HG03103 (cell line): ENCODE results near the gene DQX1.

Source experiments
- ATAC-seq: cut with Tn5 transposase; IDR thresholded peaks from one replicate; pipeline ENCODE4 v1.9.1; 2021; ENCODE audit warnings: low read depth; ENCODE audit not compliant: unreplicated experiment

Gene DQX1

DNA sequence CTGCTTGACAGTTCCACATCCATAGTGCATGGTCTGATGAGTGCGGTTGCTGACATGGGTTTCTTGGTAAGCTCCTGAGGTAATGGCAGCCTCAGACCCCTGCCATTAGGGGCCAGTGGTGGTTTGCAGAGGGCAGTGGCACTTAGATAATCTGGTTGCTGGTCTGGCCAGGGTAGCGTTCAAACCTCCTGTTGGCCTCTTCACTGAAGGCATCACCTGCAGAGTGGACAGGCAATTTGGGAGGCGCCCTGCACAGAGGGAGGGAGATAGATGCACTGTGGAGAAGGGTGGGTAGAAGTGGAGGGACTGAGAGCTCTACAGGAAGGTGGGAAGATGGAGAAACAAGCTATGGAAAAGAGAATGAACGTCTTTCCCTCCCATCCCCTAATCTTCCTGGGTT is 7.4 kb upstream of the DQX1 start:
- ATAC-seq: no peak

DNA sequence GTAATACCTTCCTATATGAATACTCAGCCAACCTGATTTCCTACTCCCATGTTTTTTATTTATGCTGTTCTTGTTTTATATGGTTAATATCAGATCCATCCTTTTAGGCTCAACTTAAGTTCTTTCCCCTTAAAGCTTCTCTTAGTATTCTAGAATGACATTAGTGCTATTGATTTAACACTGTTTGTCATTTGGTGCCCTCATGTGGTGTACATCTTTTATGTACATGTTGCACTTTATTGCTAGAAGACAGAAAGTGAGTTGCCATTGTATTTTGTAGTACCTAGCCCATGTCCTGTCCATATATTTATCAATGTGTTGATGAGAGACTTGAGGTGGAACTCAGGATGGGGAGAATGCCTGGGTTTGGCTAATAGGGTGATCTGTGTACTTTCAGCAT is 6.2 kb upstream of the DQX1 start:
- ATAC-seq: no peak

DNA sequence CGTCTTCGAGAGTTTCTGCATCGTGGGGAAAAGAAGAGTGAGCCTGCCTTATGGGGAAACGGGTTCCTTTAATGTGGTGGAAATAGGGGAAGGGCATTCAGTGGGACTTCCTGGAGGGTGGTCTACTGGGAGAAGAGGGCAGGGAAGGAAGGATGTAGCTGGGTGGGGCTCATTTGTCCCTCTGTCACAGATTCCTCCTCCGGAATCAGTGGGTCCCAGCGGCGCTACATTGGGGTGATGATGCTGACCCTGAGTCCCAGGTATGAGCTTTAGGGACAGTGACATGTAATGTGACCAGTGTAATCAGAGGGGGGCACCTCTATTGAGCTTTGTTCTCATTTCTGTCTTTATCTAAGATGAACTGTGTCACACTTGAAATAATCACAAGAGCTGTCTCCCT is 5.6 kb upstream of the DQX1 start:
- no peak for ATAC-seq

DNA sequence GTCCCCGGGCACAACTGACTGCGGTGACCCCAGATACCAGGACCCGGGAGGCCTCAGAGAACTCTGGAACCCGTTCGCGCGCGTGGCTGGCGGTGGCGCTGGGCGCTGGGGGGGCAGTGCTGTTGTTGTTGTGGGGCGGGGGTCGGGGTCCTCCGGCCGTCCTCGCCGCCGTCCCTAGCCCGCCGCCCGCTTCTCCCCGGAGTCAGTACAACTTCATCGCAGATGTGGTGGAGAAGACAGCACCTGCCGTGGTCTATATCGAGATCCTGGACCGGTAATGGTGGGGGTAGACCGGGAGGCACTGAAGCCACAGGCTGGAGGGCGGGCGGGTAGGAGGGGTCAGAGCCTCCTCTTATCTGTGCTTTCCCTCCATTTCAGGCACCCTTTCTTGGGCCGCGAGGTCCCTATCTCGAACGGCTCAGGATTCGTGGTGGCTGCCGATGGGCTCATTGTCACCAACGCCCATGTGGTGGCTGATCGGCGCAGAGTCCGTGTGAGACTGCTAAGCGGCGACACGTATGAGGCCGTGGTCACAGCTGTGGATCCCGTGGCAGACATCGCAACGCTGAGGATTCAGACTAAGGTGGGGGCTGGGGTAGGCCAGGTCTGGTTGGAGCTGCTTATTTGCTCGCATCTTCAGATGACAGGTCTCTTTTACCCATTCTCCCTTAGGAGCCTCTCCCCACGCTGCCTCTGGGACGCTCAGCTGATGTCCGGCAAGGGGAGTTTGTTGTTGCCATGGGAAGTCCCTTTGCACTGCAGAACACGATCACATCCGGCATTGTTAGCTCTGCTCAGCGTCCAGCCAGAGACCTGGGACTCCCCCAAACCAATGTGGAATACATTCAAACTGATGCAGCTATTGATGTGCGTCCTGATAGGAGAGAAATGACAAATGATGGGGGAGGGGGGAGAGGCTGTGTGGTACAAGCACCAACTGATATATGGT is 4.5 kb upstream of the DQX1 start:
- no peak for ATAC-seq

DNA sequence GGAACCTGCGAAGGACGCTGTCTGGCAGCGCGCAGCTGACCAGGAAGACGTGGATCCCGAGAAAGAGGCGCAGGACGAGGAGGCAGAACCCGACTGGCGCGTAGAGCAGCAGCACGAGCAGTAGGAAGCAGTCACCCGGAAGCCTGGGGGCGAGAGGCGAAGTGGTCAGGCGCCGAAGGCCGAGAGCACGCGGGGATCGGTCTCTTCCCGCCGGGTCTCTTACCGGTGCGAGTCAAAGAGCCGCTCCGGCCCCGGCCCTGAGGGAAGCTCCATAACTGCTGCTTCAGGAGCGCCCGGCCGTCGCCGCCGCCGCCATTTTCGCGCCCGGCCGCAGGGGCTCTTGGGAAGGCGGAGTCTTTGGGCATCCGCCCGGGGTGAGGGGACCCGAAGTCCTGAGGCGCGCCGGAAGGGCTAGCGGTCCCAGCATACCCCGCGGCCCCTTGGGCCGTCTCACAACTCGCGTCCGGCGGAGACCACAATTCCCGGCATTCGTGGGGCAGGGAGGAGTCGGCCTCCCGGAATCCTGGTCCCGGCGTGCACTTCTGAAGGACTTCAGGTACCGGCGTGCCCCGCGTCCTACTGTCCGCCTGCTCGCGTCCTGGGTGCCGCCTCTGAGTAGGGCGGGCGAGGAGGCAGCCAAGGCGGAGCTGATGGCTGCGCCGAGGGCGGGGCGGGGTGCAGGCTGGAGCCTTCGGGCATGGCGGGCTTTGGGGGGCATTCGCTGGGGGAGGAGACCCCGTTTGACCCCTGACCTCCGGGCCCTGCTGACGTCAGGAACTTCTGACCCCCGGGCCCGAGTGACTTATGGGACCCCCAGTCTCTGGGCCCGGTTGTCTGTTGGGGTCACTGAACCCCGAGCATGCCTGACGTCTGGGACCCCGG is 3.6 kb upstream of the DQX1 start, which contains the start of the genes AUP1 and HTRA2:
TSS of gene AUP1 (minus strand) at position 350 of the 882 bp plus-strand sequence. CDS start at position 273, 77 bp downstream.
TSS of gene HTRA2 (plus strand) at position 577 of the 882 bp plus-strand sequence. CDS start at position 651, 74 bp downstream.
- peak; percentile 70 for ATAC-seq

DNA sequence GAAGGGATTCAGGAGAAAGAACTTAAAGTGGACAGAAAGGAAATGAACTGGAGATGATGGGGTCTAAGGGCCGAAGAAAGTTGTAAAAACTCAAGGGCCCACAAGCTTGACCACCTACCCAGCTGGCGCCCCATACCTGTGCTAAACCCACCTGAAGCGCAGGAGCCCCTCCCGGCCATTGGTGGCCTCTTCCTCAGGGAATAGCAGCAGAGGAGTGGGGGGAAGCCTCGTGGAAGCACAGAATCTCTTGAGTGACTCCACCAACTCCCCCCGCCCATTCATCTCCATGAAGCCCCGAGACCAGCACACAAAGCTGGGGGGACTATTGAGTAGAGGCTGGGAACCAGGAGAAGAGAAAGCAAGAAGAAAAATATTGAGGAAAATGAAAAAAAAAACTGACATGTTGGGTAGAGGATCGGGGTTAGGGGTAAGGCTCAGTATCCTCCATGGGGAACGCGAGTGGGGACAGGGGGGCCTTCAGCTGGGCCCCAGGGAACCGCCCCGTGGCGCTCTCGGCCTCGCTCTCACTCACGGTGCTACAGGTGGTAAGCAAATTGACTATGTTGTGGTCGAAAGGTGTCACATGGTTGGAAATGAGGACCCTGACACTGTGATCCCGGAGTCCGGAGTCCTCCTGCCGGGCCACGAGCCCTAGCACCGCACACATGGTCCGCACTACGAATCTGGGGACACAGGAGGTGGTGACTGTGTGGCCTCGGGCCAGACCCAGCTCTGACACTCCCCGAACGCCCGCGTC is 2.7 kb upstream of the DQX1 start:
- no peak for ATAC-seq

DNA sequence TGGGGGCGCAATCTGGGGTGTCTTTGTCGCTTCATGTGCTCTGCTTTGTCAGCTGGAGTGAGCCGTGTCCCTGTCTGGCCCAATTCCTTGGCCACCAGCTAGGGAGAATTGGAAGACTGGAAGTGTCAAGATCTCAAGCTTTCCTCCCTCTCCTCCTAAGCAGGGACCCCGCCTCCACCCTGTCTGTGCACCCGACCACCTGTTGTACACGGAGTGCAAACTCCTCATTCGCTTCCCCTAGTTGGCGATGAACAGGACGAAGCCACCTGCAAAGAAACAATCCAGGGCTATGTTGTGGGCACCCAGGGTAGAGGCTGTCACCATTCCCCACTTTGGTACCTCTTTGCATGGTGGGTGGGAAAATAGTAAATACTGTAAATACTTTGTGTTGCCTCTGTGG is 1.7 kb upstream of the DQX1 start:
- no peak for ATAC-seq

DNA sequence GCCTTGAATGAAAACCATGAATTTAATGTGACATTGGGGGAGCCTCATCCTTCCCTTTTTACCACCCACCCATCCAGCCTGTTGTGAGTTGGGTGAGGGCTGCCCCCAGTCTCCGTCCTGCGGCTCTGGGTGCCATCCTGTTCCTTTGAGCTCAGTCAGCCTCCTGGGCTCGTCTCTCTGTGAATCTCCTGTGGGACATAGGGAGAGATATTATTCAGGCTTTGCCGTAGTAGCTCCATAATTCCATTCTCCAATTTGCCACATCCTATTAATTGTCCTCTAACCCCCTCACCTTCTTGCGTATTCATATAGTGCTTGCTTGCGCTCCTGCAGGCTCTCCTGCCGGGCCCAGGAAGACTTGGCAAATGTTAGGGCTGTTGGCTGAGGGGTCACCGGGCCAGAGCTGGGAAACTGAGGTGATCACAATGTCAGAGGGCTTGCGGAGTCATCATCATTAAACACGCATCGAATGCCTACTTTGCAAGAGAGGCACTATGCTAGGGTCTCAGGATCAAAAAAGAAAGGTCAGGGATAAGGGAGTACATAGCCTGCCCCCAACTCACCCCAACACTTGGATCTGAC is 709 bp upstream of the DQX1 start:
- ATAC-seq: no peak

DNA sequence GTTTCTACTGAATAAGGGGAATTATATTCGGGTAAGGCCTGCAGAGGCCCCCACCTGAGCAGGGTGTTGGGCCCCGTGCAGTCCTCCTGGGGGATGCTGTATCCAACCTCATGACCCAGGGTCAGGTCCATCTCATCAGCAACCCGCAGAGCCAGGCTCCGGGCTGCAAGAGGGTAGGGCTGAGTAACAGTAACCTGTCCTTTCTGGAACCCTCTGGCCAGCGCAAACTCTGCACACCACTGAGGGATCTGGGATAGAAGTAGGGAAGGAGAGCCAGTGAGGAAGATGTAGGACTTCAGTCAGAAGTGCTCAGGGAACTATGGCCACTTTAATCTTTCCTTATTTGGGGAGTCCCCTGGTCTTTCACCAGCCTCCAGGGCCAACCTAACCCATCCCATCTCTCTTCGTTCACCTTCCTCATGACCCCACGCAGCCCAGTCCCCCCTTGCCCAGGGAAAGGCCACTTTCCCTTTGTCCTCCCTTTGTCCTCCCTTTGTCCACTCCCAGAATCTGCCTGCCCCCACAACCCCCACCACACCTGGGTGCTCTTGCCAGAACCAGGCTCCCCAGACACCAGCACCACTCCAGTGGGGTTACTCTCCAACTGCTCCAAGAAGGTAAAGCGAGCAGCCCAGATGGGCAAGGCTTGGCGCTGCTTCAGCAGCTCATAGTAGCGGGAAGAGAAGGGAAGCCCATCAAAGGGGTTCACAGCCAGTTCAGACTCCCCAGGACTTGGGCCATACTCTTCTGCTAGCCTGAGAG is 895 bp downstream of the DQX1 start:
- ATAC-seq: no peak

DNA sequence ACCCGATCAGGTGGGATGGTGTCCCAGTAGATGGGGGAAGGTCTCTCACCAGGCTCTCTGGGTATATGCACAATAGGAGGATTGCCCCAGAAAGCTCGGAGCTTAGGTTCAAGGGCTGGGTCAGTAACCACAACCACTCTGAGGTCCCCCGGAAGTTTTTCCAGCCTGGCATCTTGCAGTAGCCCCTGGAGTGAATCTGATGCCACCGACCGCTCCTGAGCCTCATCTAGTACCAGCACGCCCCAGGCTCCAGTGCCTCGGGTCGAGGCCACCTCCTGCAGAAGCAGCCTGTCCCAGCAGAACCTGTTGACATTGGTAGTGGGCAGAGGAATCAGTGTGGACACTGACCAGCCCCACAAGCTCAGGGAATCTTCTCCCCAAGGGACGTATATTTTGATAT is 2.0 kb downstream of the DQX1 start:
- no peak for ATAC-seq

DNA sequence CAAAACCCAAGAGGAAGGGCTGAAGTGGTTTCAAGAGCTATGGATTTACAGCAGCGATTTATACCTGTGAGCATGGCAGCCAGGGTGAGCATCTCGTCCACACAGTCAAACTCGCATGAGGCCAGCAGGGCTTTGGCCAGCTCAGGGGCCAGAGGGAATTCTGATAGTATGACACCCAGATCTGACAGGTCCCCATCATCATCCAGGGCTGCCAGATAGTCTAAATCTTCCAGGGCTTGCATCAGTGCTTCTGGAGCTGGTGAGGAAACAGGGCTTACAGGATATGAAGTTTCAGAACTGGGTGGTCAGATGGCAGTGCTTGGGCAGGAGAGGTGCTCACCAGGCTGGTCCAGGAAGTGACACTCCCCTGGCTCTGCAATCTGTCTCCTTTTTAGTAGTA is 3.5 kb downstream of the DQX1 start:
- ATAC-seq: no peak

DNA sequence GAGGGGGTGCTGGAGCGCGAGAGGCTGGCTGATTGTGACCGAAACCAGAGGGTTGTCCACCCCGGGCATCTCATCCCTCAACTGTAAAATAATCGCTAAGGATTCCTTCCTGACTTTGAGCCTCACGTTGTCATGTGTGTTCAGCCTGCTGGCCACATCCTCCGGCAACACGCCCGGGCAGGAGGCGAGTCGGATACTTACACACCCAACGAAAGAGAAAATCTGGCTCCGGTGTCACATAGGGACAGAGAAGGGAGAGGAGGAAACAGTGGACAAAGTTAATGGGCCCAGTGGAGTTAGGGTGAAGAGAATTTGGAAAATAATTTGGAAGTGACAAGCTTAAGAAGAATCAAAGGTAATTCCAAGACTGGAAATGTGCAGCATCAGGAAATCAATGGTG is 9.4 kb downstream of the DQX1 start:
- ATAC-seq: no peak

DNA sequence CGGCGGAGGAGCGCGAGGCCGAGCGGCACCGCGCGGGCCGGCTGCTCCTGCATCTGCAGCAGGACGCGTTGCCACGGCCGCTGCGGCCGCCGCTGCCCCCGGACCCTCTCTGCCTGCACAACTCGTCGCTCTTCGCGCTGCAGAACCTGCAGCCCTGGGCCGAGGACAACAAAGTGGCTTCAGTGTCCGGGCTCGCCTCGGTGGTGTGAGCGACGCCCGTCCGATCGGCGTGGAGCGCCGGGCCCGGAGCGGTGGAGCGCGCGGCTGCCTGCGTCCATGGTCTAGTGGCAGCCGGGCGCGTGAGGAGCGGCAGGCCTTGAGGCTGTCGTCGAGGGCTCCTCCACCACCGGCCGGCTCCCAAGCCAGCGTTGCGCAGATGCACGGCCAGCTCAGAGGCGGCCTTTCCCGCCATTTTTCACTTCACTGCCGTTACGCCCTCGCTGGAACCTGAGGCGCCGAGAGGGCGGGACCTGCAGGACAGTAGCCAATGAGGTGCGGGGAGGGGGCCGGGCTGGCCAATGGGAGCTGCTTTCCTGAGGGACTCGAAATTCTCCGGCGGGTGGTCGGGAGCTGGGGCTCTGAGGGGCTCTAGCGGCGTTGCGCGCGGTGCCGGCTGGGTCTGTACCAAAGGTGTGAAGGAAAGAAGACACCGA is 9.9 kb downstream of the DQX1 start:
- ATAC-seq: no peak

DNA sequence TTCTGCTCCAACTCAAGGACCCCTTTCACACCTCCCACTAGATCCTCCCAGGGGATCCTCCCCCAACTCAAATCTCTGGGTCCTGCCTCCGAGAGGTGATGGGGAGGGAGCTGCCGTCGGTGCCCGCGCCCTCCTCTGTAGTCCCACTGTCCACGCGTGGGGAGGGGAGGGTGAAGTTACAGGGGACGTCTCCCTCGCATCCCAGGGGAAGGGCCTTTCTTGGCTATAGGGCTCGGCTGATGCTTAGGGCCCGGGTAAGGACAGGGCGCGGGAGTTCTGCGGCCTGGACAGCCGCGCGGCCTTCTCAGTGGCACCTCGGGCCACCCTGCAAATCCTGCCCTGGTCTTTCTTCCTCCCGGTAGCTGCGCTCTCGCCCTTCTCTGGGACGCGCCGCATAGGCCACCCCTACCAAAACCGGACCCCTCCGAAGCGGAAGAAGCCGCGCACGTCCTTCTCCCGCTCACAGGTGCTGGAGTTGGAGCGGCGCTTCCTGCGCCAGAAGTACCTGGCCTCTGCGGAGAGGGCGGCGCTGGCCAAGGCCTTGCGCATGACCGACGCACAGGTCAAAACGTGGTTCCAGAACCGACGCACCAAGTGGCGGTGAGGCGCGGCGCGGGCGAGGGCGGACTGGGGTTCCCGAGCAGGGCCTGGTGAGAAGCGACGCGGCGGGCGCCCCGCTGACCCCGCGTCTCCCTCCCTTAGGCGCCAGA is 10.6 kb downstream of the DQX1 start:
- no peak for ATAC-seq

DNA sequence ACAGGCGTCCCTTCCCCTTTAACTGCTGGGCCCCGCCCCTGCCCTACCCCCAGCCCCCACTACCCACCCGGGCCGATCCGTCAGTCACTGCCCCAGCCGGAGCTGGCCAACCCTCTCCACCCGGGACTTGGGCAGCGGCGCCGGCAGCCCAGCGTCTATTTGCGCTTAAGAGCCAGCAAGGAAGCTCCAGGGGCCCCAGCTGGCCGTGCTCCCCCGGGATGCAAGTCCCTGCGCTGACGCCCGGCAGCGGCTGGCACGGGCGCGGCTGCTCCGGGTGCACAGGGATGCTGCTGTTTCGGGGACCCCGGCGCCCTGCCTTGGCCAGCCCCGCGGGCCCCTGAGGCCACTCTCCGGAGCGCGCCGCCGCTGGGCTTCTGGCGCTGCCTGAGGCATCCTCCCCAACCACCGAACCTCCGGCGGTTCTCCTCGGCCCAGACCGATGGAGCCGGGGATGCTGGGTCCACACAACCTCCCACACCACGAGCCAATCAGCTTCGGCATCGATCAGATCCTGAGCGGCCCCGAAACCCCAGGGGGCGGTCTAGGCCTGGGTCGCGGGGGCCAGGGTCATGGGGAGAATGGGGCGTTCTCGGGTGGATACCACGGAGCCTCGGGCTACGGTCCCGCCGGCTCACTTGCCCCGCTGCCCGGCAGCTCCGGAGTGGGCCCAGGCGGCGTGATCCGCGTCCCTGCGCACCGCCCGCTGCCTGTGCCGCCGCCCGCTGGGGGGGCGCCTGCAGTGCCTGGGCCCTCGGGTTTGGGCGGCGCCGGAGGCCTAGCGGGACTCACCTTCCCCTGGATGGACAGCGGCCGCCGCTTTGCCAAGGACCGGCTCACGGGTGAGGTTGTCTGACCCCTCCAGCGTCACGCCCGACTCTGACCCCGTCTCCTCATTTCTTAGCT is 11.4 kb downstream of the DQX1 start, which contains the start of gene TLX2:
TSS of gene TLX2 (plus strand) at position 83 of the 903 bp plus-strand sequence. CDS start at position 440, 357 bp downstream.
- no peak for ATAC-seq

DNA sequence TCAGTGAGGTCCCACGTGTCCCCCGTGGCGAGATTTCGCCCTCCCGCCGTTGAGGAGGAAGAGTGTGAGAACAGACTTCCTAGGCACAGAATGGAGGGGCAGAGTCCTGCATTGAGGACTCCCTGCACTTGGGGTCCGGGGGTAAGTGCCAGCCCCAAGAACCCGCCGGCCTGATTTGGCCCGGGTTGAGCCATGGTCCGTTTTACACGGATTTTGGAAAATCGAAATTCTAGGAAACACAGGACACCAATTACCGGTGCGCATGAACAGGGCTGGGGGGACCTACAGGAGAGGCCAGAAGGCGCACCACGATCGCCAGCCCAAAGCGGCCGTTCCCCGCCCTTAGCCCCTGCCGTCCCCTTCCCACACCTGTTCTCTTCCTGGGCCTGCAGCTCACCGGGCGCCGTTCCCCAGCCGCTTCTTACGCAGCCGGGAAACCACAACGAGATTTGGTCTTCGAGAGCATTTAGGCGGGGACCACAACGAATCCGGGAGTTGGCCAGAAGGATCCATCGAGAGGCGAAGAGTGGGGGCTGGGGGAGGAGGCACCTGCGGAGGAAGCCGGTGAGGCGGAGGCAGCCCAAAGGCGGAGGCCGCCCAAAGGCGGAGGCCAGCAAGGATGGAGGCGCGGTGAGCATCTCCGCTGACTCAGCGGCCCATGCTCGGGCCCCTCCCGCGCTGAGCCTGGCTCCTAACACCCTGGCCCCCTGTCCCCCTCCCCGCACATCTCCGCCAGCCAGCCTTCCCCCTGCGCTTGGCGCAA is 12.2 kb downstream of the DQX1 start:
- ATAC-seq: no peak
